ENCODE data around the gene LRRC45.

The LRRC45 gene

GRCh38 chr17:82050761-82051641 is 27.9 kb downstream of the LRRC45 start:
- no peak for DNase-seq (ENCODE audit: low read depth in 2 of 2)

- DNase-seq (ENCODE audit: low read depth in 2 of 2): no peak
Observed at GRCh38 chr17:82051776-82052637, 28.9 kb downstream of the LRRC45 start, which contains the start of the genes GPS1 and RFNG. GPS1 (plus strand) TSS chr17:82051898; CDS start chr17:82051932, 34 bp downstream. RFNG (minus strand) TSS chr17:82051811; CDS start chr17:82051766, 45 bp downstream.

- DNase-seq (ENCODE audit: low read depth in 2 of 2): no peak
Observed at GRCh38 chr17:82052638-82053059, 29.5 kb downstream of the LRRC45 start.

GRCh38 chr17:82053130-82053529 is 30.0 kb downstream of the LRRC45 start:
- DNase-seq (ENCODE audit: low read depth in 2 of 2): no peak

- DNase-seq (ENCODE audit: low read depth in 2 of 2): no peak
Observed at GRCh38 chr17:82053556-82054263, 30.6 kb downstream of the LRRC45 start.

- DNase-seq (ENCODE audit: low read depth in 2 of 2): no peak
Observed at GRCh38 chr17:82054351-82055022, 31.4 kb downstream of the LRRC45 start.

- no peak for DNase-seq (ENCODE audit: low read depth in 2 of 2)
Observed at GRCh38 chr17:82055023-82055964, 32.2 kb downstream of the LRRC45 start.

GRCh38 chr17:82055965-82056728 is 33.0 kb downstream of the LRRC45 start:
- no peak for DNase-seq (ENCODE audit: low read depth in 2 of 2)

- DNase-seq (ENCODE audit: low read depth in 2 of 2): no peak
Observed at GRCh38 chr17:82056729-82057621, 33.9 kb downstream of the LRRC45 start.

GRCh38 chr17:82058230-82058854 is 35.2 kb downstream of the LRRC45 start:
- DNase-seq (ENCODE audit: low read depth in 2 of 2): no peak

- DNase-seq (ENCODE audit: low read depth in 2 of 2): no peak
Observed at GRCh38 chr17:82058855-82059249, 35.7 kb downstream of the LRRC45 start.

GRCh38 chr17:82059272-82060000 is 36.3 kb downstream of the LRRC45 start:
- DNase-seq (ENCODE audit: low read depth in 2 of 2): no peak

- no peak for DNase-seq (ENCODE audit: low read depth in 2 of 2)
Observed at GRCh38 chr17:82060001-82060380, 36.9 kb downstream of the LRRC45 start.

GRCh38 chr17:82060614-82061013 is 37.5 kb downstream of the LRRC45 start:
- no peak for DNase-seq (ENCODE audit: low read depth in 2 of 2)

- no peak for DNase-seq (ENCODE audit: low read depth in 2 of 2)
Observed at GRCh38 chr17:82061047-82061925, 38.2 kb downstream of the LRRC45 start.

Measured in fibroblast of skin of left quadriceps (primary cell).